NCI-H2196 (cell line): Measurements from ENCODE around the gene PPM1H.

ENCODE experiments used
- DNase-seq: peaks from one replicate; lab custom pipeline; 2025; ENCODE audit not compliant: unreplicated experiment; lab: John Stamatoyannopoulos, UW

Gene PPM1H

DNA sequence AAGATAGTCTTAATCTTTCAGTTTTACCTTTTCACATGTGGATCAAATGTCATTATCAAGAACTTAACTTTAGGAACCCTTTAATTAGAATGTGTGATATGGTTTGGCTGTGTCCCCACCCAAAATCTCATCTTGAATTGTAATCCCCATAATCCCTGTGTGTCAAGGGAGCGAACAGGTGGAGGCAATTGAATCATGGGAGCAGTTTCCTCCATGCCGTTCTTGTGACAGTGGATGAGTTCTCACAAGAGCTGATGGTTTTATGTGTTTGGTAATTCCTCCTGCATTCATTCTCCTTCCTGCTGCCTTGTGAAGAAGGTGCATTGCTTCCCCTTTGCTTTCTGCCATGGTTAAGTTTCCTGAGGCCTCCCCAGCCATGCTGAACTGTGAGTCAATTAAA, 307.8 kb downstream of the PPM1H start:
- DNase-seq = no peak

DNA sequence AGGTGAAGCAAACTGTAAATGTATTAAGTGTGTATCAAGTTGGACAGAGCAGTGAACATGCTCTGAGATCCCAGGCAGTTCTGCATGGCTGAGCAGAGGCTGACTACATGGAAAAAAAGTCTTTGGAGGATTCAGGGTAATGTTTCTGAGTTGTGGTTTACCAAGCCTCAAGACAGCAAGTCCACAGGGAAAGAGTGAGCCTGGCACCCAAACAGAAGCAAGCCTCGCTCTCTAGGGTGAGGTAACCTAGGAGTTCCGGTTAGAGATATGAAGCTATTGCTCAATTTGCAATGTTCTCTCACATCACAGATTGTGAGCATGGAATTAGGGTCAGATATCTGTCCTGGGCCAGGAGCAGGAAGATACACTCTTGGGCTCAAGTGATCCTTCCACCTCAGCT, 309.7 kb downstream of the PPM1H start:
- no peak for DNase-seq

GRCh38 chr12:62622177-62622576, 312.8 kb downstream of the PPM1H start:
- DNase-seq = no peak

DNA sequence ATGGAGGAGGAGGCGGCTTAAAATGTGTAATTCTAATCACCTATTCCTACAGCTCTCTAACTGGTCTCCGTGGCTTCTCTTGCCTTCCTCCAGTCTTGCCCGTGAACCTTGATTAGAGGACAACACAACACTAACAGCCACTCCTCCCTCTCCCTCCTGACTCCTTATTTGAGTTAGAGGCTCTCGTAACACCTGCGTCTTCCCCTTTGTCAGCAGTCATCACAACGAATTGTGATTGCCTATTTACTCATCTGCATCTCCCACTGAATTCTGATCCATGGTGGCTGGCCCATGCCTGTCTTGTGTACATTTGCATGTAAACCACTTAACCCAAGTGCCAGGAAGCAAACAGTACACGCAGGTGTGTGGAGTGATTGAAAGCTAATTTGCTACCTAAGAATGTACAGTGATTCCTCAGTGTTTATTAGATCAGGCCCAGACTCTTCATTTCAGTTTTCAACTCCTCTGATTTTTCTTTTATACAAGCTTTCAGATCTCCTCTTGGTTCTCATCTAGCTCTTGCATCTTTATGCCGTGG, 313.8 kb downstream of the PPM1H start:
- peak; percentile 70 for DNase-seq

DNA sequence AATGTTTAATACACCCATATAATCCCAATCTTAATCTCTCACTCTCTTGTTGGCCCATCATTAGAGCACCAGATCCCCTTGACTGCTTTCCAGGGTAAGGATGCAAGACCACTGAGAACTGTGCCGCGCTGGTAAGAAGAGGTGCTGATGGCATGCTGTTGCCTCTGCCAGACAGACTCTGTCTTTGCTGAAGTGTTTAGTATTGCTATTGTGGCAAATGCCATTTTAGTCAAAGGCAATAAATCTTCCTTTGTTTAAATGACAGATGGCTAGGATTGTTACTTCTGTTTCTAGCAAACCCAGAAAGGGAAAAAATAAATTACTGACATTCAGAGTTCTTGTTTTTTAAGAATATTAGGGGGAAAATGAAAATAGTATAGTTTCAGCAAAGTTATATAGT, 316.0 kb downstream of the PPM1H start:
- DNase-seq = no peak

DNA sequence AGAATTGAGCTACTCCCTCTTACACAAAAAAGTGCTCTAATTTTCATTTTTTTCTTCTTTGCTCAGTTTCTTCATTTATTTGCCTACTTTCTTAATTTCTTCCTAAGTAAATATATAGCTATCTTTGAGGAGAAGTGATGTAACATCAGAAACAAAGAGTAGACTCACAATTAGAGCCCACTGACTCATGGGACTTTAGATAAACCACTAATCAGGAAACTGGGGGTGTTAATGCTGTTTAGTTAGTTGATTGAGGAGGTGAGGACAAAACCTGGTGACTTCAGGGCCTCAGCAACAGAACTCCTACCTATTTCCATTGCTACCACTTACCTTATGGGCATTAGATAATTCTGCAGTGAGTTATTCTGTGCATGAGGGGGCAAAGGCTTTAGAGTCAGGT, 316.6 kb downstream of the PPM1H start:
- no peak for DNase-seq

GRCh38 chr12:62613081-62613480, 321.9 kb downstream of the PPM1H start:
- DNase-seq = no peak

GRCh38 chr12:62606654-62607053, 328.3 kb downstream of the PPM1H start:
- no peak for DNase-seq

DNA sequence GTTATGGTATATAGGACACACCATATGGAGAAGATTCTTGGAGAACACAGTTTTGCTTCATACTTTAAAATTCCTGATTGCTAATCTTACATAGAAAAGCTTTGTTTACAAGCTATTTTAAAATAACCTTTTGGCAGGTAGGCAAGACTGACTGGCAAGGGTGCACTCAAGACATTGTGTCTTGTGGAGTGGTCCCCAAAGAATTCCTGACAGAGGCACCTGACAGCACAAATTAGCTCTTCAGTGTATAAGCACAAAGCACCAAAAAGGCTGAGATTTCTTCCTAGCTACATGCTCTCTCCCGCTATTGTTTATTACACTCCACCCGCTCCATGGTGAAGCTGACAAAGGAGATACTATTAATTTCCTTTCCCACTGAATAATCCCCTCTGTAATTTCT, 329.0 kb downstream of the PPM1H start:
- DNase-seq = no peak

DNA sequence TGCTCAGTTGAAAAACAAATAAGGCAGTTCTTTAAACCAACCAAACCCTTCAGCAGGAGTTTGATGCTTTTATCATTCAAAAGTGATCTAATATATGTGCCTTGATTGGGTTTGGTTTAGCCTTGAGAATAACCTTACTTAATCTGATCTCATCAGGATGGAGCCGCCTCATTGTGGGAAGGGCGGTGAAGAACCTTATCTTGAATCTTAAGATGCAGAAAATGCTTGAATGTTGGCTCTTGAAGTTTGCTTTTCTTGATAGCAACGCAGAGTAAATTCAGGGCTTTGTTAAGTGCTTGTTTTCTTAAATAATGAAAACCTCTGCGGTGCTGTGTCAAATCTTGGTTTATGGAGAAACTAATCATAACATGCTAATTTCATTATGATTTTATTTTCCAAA, 330.1 kb downstream of the PPM1H start:
- no peak for DNase-seq

DNA sequence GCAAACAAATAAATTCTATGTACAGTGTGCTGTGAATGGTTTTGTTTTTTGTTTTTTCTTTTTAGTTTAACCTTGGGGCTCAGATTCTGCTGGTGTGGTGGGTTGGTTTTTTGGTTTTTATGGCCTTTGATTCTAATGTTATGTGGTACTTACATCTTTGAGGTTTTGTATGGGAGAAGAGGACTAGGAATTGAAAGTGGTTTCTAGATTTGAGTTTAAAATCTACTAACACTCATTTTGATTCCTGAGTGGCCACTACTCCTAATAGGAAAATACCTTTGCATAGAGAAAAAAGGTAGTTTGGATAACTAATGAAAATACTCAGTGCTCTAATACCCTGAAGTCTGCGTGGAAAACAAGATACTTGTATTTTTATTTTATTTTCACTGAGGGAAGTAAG, 330.6 kb downstream of the PPM1H start:
- DNase-seq = no peak

- no peak for DNase-seq
Observed at GRCh38 chr12:62603811-62604098, 331.2 kb downstream of the PPM1H start.

- peak; percentile 88 for DNase-seq
Observed at GRCh38 chr12:62603061-62603810, 331.7 kb downstream of the PPM1H start.

- DNase-seq = peak; percentile 86
Observed at GRCh38 chr12:62602255-62603060, 332.5 kb downstream of the PPM1H start.

DNA sequence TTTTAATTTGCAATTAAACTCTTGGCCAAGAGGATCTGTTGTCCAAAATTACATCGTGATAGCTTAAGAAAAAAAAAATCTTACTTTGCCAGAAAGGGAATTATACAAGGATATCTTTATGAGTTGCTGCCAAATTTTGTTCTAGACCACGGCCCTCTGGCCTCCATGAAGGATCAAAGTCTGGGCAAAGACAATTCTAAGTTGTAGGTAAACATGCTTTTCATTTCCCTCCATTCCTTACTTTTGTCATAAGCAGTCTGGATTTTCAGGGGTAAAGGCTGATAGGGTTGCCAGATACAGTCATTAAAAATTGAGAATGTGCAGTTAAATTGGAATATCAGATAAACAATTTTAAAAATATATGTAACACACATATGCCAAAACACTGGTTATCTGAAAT, 333.2 kb downstream of the PPM1H start:
- DNase-seq = no peak

DNA sequence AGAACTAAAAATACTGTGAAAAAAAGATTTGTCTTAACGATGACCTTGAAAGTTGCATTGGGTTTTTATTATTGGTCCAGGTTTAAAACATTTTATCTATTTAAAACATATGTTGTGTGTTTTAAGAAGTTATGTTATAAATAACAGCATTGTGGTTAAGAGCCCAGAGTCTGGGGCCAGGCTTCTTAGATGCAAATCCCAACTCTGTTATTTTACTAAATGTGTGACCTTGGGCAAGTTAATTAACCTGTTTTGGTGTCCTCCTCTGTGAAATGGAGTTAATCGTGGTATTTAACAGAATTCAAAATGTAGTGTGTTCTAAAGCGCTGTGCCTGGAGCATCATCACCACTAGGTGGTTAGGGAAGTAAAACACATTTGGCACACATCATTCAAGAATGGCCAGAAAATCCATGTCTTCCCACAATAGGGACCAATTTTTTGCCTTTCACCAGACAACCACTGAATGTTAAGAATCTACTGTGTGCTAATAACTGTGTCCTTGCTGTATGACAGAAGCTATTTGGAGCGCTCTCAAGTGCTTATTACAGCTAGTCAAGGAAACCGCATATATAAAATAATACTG, 335.0 kb downstream of the PPM1H start:
- DNase-seq = no peak

DNA sequence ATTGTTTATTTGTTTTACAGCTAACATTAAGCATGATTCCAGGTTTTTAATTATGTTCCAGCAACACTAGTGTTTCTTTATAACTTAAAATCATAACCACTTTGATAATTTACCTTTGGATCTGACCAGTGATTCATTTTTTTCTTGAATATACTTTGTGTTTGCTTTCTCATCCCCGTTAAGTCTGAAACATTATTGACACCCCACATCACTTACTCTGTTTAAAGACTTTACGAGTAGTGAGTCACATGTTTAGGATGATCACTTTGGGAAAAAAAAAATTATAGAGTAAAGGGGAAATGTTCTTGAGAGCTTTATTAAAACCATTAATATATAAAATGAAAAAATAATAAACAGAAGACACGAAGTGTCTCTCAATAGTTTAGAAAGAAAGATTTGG, 336.1 kb downstream of the PPM1H start:
- no peak for DNase-seq

GRCh38 chr12:62597253-62597652, 337.7 kb downstream of the PPM1H start:
- no peak for DNase-seq
